ENCODE measurements around the gene POLE4.

POLE4 gene

GRCh38 chr2:75003276-75003675 is 44.8 kb downstream of the POLE4 start:
- DNase-seq: no peak

GRCh38 chr2:75003773-75004172 is 45.3 kb downstream of the POLE4 start:
- no peak for DNase-seq

- DNase-seq: no peak
These were observed 47.6 kb downstream of the POLE4 start for GRCh38 chr2:75006041-75006440.

GRCh38 chr2:75007061-75007460 is 48.6 kb downstream of the POLE4 start:
- no peak for DNase-seq

- no peak for DNase-seq
These were observed 49.4 kb downstream of the POLE4 start for GRCh38 chr2:75007819-75008218.

- DNase-seq: no peak
These were observed 52.1 kb downstream of the POLE4 start for GRCh38 chr2:75010571-75010970.

- no peak for DNase-seq
These were observed 53.6 kb downstream of the POLE4 start for GRCh38 chr2:75012080-75012479.

GRCh38 chr2:75018162-75018561 is 59.7 kb downstream of the POLE4 start:
- DNase-seq: no peak
